ENCODE data around the gene CDHR3.
A peak's percentile ranks its signal among the peaks of the same experiment; 100 is the strongest.

DNA sequence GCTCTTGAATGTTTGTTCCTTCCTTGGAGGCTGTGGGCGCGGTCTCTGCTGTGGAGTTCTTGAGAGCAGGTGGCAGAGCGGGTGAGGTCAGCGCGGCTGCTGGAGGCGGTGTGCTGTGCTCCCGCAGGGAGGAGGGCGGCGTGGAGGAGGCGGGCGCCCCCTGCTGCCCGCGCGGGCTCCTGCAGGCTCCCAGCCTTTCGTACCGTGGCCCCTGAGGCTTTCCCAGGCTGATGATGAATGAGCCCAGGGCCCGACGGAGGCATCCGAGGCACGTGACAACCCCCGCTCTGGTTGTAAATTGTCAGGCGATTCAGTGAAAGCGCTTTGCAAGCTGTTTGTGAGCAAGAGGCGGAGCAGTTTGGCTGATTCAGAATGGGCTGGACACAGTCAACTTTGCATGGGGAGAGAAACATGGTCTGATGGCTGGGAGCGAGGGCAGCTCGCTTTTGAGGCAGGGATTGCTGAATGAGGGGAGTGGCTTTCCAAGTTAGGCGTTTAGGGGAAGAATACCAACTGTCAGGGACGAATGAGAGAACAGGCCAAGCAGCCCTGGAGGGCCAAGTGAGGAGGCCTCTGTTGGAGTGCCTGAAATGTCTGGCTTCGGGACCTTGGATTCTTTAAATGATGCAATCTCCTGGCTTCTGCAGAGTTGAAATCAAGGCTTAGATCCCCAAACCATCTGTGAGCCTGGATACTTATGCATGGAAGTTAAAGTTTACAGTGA, 46.6 kb downstream of the CDHR3 start:
- TF ChIP-seq, protein P1, sequence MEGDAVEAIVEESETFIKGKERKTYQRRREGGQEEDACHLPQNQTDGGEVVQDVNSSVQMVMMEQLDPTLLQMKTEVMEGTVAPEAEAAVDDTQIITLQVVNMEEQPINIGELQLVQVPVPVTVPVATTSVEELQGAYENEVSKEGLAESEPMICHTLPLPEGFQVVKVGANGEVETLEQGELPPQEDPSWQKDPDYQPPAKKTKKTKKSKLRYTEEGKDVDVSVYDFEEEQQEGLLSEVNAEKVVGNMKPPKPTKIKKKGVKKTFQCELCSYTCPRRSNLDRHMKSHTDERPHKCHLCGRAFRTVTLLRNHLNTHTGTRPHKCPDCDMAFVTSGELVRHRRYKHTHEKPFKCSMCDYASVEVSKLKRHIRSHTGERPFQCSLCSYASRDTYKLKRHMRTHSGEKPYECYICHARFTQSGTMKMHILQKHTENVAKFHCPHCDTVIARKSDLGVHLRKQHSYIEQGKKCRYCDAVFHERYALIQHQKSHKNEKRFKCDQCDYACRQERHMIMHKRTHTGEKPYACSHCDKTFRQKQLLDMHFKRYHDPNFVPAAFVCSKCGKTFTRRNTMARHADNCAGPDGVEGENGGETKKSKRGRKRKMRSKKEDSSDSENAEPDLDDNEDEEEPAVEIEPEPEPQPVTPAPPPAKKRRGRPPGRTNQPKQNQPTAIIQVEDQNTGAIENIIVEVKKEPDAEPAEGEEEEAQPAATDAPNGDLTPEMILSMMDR (conservative IDR thresholded peaks at IDR 0.05 in 1 of 2, IDR thresholded peaks at IDR 0.05 in 1 of 2; ENCODE audit: low read depth in 1 of 2, low read length in 2 of 2): peak; percentile 87 to 93
- no peak for TF ChIP-seq EZH2 (IDR thresholded peaks at IDR 0.05; ENCODE audit: low read length, missing control alignments)

All from fibroblast of lung (primary cell).